Cardiac septum (tissue), 1 donor: Measurements from ENCODE around the gene SND1. TPM values are rescaled to one million over a fixed set of nuclear protein-coding genes. Genes with fewer than 3 reads are reported as not detected.
"Not testable (repeated sequence)": the region's sequence is repeated elsewhere in the genome, so short reads cannot be mapped to it uniquely, and the experiment has no call there.

Experiments used
- DNase-seq: peaks from one replicate; pipeline ENCODE4 v3.0.0-alpha.2; 2020; ENCODE audit warnings: low spot score
- intact Hi-C: fragments of 100-400 bp; cut with DNase I; formaldehyde crosslinking; loops from one replicate; pipeline ENCODE4 v1.14.0; 2022
- total RNA-seq: library from RNA; stranded (reverse); fragmentation: NEBNext Ultra II Directional; extraction: Animal tissue kit (Norgen Biotek cat#: 25700); gene quantifications from one replicate; pipeline ENCODE4 v1.2.1, GENCODE V29; 2021
- donor health status: DM: no; HTN: no; CAD: no.

The SND1 gene
- total RNA-seq, 1 donor from 2014 or later = 66.7 TPM

DNA sequence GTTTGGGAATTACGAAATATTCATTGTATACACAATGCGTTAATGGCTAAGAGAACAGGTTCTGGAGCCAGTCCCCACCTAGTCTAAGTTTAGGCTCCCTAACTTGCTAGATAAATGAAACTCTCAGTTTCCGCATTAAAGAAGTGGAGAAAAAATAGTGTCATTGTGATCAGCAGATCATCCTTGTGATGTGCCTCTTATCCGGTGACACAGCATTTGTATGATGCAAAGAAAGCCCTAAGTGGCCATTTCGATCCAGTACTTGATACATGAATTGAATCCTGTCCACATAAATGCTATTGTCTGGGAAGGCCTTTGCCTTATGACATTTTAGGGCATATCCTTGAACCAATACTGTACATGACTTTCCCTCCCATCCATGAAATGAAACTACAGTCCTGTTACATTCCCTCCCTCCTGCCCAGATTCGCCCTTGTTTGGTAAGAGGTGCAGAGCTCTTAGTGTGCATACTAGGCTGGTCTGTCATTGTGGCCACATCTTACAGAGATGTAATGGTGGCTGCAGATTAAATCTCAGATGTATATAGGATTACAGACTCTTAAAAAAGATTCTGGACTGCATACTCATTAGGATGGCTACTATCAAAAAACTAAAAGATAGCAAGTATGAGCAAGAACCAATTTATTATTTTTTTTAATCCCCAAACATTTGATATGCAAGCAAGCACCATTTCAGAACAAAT lies 298.4 kb downstream of the SND1 start:
- no peak for DNase-seq
- intact Hi-C loops = no loop called here

DNA sequence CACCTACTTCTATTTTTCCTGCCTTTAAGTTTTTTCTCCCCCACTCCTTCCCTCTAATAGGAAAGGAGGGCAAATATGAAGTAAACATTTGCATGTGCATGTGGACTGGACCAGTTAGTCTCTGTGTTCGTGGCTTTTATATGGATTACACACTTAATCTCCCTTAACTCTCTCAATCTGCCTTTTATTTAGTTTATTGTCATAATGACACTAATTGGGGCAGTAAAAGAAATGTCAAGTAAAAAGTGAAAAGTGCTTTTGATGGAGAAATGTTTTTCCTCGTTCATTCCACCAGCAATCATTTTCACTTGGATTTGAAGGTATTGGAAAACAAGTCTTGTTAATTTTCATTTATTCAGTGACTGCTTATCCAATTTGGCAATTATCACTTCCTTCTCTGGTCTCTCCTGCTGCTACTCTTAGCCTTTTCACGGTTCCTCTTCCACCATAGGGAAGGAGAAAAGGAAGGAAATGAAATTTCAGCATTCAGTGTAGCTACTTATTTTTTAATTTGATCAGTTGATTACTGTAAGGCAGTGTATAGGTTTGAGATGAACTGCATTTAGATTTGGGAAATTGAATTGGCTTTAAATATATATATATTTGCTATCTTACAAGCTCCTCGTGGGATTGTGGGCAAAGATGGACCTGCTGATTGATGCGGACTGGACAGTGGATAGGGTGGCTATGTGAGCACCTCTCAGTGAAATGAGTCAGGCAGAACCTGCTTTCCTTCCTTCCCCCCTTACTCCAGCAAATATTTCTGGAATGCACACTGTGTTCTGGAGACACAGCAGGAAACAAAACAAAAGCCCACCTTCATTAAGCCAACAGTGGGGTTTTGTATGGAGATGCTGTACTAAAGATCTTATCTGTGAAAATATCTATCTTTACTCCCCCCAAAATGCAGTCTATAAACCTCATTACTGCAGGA lies 301.7 kb downstream of the SND1 start:
- DNase-seq = no peak
- intact Hi-C loops = no loop called here

DNA sequence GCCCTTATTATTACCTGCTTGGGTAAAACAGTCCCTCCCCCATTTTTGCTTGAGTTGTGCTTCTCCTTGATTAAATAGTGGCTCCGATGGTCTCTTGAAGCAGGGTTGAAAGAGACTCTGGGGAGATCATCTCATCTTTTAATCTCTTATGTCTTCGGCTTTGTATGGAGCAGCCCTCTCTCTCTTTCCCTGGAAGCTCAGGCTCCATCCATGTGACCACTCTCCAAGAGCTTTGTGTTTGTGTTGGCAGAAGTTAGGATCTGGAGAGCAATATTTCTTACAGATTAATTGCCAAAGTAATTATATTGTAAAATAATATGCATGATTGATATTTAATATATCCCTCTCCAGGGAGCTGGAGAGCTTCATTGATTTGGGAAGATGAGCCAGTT lies 302.4 kb downstream of the SND1 start:
- intact Hi-C loops = no loop called here
- DNase-seq = no peak

DNA sequence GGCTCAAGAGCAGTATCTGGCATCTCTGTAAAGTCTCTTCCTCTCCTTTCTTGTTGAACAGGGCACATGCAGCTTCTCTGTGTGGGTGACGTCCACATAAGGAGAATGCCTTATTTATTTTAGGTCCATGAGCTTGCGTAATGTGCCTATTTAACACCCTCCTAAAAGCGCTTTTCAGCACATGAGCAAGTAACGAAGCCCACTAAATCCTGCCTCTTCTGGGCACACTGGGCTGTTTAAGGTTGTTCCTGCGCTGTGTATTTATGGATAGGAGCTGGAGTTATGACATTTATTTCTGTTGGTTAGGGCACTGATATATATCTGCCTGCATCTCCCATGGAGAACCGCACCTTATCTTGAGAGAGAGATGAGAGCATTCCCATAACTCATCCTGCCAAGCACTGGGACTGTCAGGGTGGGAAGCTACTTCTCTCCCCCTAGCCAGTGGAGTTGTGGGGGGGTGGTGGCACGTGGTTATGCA lies 303.1 kb downstream of the SND1 start:
- no peak for DNase-seq
- intact Hi-C loops = no loop called here

DNA sequence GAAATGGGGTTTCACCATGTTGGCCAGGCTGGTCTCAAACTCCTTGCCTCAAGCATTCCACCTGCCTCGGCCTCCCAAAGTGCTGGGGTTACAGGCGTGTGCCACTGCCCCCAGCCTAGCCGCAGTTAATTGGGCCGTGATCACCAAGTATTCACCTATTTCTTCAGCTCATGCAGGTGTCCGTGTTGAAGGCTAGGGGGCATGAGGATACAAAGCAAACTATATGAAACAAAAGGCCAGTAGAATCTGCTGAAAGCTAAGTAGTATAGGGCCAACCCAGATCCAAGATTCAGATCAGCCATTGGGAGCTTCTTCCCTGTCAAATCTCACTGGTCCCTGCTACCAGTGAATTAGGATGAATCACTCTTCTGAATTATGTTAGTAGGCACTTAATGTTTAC lies 305.9 kb downstream of the SND1 start:
- no peak for DNase-seq
- intact Hi-C loops = no loop called here

DNA sequence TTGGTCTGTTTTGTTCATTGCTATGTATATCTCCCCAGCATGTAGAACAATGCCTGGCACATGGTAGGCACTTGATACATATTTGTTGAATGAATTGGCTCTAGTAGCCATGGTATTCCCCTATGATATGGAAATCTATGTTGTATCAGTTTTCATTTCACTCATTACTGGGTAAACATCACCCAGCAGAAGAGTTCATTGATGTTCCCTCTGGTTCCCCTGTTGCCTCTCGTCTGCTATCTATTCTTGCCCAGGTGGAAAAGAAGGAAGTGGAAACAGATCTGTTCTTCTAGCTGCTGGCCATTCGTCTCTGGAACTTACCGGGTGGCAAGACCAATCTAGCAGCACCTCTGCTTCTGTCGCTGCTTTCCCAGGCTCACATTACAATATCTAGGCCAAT lies 307.8 kb downstream of the SND1 start:
- intact Hi-C loops = no loop called here
- no peak for DNase-seq

DNA sequence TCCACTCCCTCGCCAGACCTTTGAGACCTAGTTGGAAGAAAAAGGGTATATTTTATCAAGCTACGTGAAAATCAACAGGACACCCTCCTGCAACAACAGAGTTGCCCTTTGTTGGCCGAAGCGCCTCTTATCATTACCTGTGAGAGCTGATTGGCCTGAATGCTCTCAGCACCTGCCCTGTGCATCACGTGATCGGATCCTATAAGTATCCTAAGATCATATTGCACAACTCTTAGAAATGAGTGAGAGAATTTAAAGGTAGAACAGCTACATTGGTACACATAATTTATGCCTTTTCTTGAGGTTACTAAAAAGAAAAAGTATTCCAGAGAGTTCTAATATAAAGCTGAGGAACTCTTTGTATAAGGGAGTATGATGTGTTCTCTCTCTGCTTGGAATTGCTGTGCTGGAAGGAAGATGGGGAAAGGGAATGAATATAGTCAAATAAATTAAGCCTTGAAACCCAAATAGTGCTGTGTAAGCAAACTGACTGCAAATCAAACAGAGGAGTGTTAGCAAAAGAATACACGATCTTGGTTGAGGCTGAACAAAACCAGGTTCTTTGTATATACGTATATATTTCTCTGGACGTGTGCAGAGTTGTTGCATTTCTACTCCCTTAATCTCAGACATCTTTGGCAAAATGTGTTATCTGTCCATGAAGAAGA lies 309.9 kb downstream of the SND1 start:
- intact Hi-C loops = no loop called here
- DNase-seq = no peak

DNA sequence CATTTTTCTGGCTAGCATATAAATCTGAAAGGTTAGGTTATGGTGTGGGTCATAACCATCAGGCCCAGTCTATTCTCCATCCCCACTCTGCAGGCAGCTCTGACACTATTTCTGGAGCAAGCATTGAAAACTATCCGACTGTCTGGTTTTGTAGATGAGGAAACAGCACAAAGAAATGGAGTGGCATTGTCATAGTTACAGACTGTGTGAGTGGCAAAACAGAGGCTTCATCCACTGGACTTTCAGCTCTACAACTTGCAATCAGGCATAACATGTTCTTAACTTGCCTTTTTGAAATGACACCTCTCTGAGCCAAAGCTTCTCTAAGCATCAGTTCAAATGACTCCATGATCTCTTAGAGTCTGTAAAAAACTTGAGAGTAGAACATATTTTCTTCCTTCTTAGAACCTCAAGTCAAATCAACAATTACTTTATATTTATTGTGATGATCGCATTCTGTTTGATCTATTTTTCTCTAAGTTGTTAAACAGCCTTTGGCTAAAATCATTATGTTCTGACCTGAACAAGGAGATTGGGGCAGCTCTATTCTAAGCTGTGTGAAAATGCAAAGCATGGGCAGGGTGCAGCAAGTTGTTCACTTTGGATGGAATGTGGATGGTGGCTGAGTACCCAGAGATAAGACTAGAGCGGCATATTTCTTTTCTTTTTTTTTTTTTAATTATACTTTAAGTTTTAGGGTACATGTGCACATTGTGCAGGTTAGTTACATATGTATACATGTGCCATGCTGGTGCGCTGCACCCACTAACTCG lies 310.8 kb downstream of the SND1 start:
- no peak for DNase-seq
- intact Hi-C loops = no loop called here

DNA sequence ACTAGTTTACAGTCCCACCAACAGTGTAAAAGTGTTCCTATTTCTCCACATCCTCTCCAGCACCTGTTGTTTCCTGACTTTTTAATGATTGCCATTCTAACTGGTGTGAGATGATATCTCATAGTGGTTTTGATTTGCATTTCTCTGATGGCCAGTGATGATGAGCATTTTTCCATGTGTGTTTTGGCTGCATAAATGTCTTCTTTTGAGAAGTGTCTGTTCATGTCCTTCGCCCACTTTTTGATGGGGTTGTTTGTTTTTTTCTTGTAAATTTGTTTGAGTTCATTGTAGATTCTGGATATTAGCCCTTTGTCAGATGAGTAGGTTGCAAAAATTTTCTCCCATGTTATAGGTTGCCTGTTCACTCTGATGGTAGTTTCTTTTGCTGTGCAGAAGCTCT lies 311.9 kb downstream of the SND1 start:
- intact Hi-C loops, DNase-seq: not testable (repeated sequence)

DNA sequence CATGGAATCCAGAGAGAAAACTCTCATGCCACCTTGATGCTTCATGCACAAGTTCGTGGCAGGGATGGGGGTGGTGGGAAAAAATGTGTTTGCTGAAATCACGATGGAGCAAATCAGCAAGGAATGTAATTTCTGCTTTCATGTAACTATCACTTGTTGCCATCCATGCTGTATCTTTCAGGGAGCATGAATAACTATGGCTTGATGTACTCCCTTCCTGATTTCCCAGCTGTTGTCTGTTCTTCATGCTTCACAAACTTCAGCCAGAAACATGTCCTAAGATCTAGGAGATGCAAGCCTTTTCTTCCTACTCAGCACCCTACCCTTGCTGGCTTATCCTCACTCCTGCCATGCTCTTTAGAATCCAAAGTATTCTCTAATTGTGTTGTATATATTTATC lies 315.3 kb downstream of the SND1 start:
- DNase-seq = no peak
- intact Hi-C loops = no loop called here

DNA sequence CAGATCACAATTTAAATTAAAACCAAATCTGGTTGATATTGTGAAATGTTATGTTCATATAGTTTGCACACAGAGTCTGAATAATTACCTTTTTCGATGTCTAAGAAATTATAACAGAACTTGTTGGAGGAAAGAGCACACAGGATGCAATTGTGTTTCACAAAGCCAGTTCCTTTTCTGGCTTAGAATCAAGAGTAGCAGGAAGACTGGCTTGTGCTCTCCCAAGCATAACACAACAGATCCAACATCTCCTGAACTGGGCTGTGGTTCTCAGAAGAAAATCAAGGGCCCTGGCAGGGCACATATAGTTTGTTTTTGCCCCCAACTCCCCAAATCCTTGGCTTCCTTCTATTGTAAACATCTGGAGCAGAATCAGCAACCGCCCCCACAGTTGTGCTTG lies 316.6 kb downstream of the SND1 start:
- intact Hi-C loops = no loop called here
- DNase-seq = no peak

DNA sequence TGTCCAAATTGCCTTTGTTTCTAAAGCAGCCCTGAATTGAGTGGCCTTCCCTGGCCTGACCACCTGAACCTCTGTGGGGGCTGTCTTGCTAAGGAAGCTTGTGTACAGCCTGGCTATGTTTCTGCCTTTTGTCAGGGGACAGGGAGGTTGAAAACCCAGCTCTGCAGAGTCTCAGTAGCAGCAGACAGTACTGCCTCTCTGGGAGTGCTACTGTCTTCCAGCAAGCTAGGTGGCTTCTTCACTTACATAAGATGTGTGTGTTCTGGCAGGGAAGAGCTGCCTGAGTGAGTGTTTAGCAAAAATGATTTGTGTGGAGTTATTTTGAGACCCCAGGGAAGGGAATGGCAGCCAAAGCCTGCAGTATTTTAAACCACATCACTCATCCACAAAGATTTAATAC lies 321.8 kb downstream of the SND1 start:
- no peak for DNase-seq
- intact Hi-C loops = no loop called here

DNA sequence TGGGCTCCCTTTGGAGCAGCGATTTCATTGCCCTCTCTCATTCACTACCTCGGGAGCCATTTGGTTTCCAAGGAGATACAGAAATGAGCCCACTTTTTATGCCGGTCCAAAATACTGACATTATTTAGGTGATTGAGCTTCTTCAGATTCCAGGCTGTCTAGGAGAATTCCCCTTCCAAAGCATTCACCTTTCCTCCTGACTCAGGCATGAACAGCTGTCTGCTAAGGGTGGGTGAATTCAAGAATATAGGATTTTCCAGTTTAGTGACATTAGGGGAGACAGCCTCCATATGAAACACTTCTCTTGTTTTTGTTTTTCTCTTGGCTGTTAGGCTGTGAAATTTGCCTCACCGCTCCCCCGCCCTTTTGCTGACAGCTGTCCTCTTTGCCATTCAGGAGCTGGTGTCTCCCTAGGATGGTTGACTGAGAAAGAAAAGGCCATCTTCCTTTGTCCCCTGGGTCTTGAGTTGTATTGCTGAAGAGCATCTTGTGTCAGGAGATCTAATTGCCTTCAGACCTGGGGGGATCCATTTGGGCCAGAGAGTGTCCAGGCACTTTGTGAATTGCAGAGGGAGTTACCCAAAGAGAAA lies 322.5 kb downstream of the SND1 start:
- intact Hi-C loops = no loop called here
- DNase-seq = no peak

DNA sequence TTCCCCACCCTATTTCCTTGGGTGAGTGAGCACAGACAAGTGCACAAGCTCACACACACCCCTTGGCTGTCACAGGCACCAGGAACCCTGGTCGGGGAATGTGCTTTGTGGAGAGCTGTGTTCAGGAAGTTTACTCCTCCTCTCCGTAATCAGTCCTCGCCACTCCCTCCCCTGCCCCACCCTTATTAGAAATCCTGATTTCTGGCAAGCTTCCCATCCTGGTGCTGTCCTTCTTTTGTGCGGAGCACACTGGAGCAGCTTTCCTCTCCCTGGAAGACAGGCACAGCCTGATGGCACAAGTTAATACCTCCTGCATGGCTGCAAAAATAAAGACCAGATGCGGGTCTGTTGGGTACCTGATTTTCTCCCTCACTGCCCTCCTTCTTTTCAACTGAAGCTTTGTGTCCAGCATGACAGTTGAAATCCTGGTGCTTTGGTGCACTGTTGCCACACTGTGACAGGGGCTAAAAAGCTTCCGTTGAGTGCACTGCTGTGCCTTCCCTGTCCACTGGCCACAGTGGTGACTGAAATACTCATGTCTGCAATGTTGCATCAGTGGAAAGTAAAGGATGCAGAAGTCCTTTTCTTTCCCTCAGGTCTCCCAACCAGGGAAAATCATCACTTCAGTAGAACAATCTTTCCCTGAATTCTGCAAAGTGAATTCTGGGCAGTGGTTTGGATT lies 324.2 kb downstream of the SND1 start:
- DNase-seq = no peak
- intact Hi-C loops = no loop called here

DNA sequence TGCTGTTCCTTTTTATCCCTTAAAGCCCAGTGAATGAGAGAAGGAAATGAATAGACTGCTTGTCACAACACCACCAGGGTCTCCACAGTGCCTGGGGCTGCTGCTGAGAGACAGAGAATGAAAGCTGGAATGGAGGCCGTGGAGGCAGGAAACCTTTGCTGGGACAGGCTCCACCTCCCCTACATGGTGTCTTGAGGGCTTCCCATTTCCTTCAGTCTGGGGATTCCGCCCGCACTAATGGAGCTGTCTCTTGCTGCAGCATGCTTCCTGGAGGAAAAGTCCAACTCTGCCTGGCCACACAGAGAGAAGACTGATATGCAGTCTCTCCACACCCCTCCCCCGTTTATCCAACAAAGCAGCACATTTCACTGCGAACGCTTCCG lies 324.7 kb downstream of the SND1 start:
- DNase-seq = no peak
- intact Hi-C loops = no loop called here

DNA sequence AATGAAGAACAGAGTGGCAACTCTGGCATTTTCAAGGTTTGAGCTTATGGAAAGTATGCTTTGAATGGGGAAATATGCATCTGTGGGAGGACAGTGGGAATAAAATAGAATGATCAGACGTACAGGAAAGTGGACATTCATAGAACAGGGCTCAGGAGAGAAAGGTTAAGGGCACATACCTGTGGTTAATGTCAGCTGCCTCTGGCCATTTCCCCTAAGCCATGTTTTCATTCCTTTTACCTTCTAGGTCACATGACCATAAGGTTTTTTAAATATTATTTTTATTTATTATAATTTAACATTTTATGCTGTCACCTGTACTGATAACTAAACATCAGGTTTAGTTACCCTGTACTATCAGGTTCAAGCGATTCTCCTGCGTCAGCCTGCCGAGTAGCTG lies 326.4 kb downstream of the SND1 start:
- intact Hi-C loops = no loop called here
- no peak for DNase-seq

DNA sequence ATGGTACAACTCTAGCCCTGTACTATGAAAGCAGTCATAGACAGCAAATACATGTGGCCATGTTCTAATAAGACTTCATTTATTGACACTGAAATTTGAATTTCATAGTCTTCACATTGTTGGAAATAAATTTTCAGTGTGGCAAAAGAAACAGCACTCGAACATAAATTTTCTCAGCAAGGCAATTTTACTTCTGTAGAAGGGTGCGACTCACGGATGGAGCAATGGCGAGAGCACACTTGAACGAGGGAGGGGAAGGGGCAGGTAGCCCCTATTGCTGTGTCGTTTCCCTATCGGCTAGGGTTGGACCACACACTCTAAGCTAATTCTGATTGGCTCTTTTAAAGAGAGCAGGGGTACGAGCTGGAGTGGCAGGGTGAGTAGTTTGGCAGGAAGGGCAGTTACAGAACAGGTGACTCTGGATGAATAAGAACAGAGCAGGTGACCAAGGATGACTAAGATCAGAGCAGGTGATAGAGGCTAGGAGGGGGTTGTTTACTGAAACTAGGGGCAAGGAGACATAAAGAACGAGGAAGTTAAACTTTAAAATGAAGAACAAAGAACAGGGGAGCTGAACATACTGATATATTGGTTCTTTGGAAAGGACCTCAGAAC lies 327.2 kb downstream of the SND1 start:
- intact Hi-C loops = no loop called here
- no peak for DNase-seq

DNA sequence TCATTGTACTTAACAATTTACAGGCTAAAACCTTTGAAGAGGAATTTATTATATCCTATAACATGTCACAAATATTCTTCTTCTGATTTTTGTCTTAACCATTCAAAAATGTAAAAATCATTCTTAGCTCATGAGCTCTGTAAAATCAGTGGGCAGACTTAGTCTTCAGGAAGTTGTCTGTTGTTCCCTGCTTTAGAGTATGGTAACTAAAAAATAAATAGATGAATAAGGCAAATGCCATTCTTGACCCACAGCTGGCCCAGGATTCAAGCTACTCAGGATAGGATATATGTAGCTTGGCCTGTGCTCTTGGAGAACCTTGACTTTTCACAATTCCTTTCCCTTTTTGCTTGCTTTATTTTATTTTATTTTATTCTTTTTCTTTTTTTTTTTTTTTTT lies 327.7 kb downstream of the SND1 start:
- no peak for DNase-seq

More for the DNA sequence above, 327.7 kb downstream of the SND1 start:
- intact Hi-C loops = no loop called here
